ENCODE data around the gene C10orf62. TPM values are rescaled to one million over a fixed set of nuclear protein-coding genes. Genes with fewer than 3 reads are reported as not detected.
"Not testable (repeated sequence)": the region's sequence is repeated elsewhere in the genome, so short reads cannot be mapped to it uniquely, and the experiment has no call there.

C10orf62 gene
- total and polyA plus RNA-seq, 2 of the 8 experiments (the other 6 are each of a cell fraction or from before 2014, with no cell fraction given) = 0.05 TPM; not detected in 1

- H4K91ac ChIP-seq (replicated peaks; ENCODE audit: insufficient read length, low read length); H2BK15ac ChIP-seq (ENCODE audit: low read length); H3K79me2 ChIP-seq (ENCODE audit: control insufficient read depth in 1 of 2, insufficient read depth in 2 of 2, low read length in 2 of 2); H2BK120ac ChIP-seq (replicated peaks; ENCODE audit: low read depth, low read length); FAIRE-seq; H3K4me2 ChIP-seq (ENCODE audit: insufficient read depth in 1 of 2, low read depth in 2 of 2, low read length in 2 of 2); H4K8ac ChIP-seq (ENCODE audit: extremely low read depth, insufficient read depth, low read length); H3K36me3 ChIP-seq (ENCODE audit: control insufficient read depth in 2 of 4, insufficient read depth in 4 of 4, low read length in 3 of 4); H3K4me3 ChIP-seq (ENCODE audit: extremely low read depth in 1 of 4, insufficient read depth in 2 of 4, low read depth in 3 of 4, low read length in 4 of 4); H3K14ac ChIP-seq (ENCODE audit: insufficient read length); H4K5ac ChIP-seq (ENCODE audit: insufficient read length, low read depth, low read length); H3K18ac ChIP-seq (ENCODE audit: extremely low read depth, low read length); H2AFZ ChIP-seq (ENCODE audit: low read length); H3K9ac ChIP-seq (replicated peaks in 1 of 4; ENCODE audit: extremely low read depth in 1 of 4, low read depth in 3 of 4, low read length in 3 of 4); H4K20me1 ChIP-seq (replicated peaks in 1 of 2; ENCODE audit: control insufficient read depth in 1 of 2, insufficient read depth in 2 of 2, low read length in 2 of 2); H3K9me3 ChIP-seq (ENCODE audit: insufficient read depth in 2 of 2, low read depth in 1 of 2, low read length in 1 of 2); H2AK5ac ChIP-seq (ENCODE audit: low read depth, low read length); H3K27me3 ChIP-seq (replicated peaks in 1 of 4; ENCODE audit: control insufficient read depth in 3 of 4, extremely low read depth in 1 of 4, insufficient read depth in 3 of 4, low read length in 3 of 4); H3K23me2 ChIP-seq (ENCODE audit: low read depth, low read length); H2BK12ac ChIP-seq (ENCODE audit: low read depth, low read length); H2BK5ac ChIP-seq (ENCODE audit: low read depth, low read length); DNase-seq (ENCODE audit: low read depth in 1 of 2, low spot score in 2 of 2); H3K79me1 ChIP-seq (ENCODE audit: low read depth, low read length); H3K56ac ChIP-seq (replicated peaks; ENCODE audit: insufficient read length, low read depth, low read length); H3K23ac ChIP-seq (ENCODE audit: insufficient read length); H2BK20ac ChIP-seq (ENCODE audit: low read length); H3K4ac ChIP-seq (replicated peaks; ENCODE audit: insufficient read length, low read depth, low read length); H3K27ac ChIP-seq (ENCODE audit: low read depth, low read length): not testable (repeated sequence)
- 93% methylated on average over 7 of the region's 10 CpGs; no CpG with 5 or more reads in 1 of the 2 experiments for WGBS, 2 experiments (ENCODE audit: extremely low coverage in 1 of 2, insufficient coverage in 1 of 2, insufficient read length in 1 of 2, insufficient replicate concordance in 2 of 2, low coverage in 1 of 2, low lambda C conversion rate in 2 of 2, missing lambda C conversion rate in 1 of 2)
- peaks cover 3 to 13% (median 8%) of the 10 kb centered on the region in 4 experiments; a peak in 6 of 7 replicates for H3K4me1 ChIP-seq (replicated peaks in 1 of 4; ENCODE audit: control insufficient read depth in 3 of 4, insufficient read depth in 4 of 4, low read length in 3 of 4)
- ChIA-PET POLR2A (ENCODE audit: partially characterized antibody) (interaction anchor here (1.0 kb wide), 1 partner anchor 56 kb away, joined by 3 read pairs; no protein-coding TSS in a partner anchor), CTCF (ENCODE audit: partially characterized antibody) (interaction anchor here (2.0 to 15.4 kb wide), 6 partner anchors 17 to 94 kb away, joined by 5 to 388 read pairs (median 52); partner anchors contain the start of gene ANKRD2)
These were observed 34.0 kb upstream of the C10orf62 start for GRCh38 chr10:97555541-97555940.

GRCh38 chr10:97560731-97561381 lies 28.7 kb upstream of the C10orf62 start:
- H3K4ac ChIP-seq (replicated peaks; ENCODE audit: insufficient read length, low read depth, low read length); H2BK20ac ChIP-seq (ENCODE audit: low read length); H3K27me3 ChIP-seq (replicated peaks in 1 of 4; ENCODE audit: control insufficient read depth in 3 of 4, extremely low read depth in 1 of 4, insufficient read depth in 3 of 4, low read length in 3 of 4); H2BK120ac ChIP-seq (replicated peaks; ENCODE audit: low read depth, low read length); H4K91ac ChIP-seq (replicated peaks; ENCODE audit: insufficient read length, low read length); H2BK15ac ChIP-seq (ENCODE audit: low read length); H3K36me3 ChIP-seq (ENCODE audit: control insufficient read depth in 2 of 4, insufficient read depth in 4 of 4, low read length in 3 of 4); H4K20me1 ChIP-seq (replicated peaks in 1 of 2; ENCODE audit: control insufficient read depth in 1 of 2, insufficient read depth in 2 of 2, low read length in 2 of 2); H3K27ac ChIP-seq (ENCODE audit: low read depth, low read length); H2BK12ac ChIP-seq (ENCODE audit: low read depth, low read length); H2AK5ac ChIP-seq (ENCODE audit: low read depth, low read length); H3K9ac ChIP-seq (replicated peaks in 1 of 4; ENCODE audit: extremely low read depth in 1 of 4, low read depth in 3 of 4, low read length in 3 of 4); POLR2A ChIA-PET (ENCODE audit: partially characterized antibody); H3K4me3 ChIP-seq (ENCODE audit: extremely low read depth in 1 of 4, insufficient read depth in 2 of 4, low read depth in 3 of 4, low read length in 4 of 4); H3K4me2 ChIP-seq (ENCODE audit: insufficient read depth in 1 of 2, low read depth in 2 of 2, low read length in 2 of 2); FAIRE-seq; H3K23ac ChIP-seq (ENCODE audit: insufficient read length); H3K79me2 ChIP-seq (ENCODE audit: control insufficient read depth in 1 of 2, insufficient read depth in 2 of 2, low read length in 2 of 2); H3K18ac ChIP-seq (ENCODE audit: extremely low read depth, low read length); H2BK5ac ChIP-seq (ENCODE audit: low read depth, low read length); H3K56ac ChIP-seq (replicated peaks; ENCODE audit: insufficient read length, low read depth, low read length); H3K9me3 ChIP-seq (ENCODE audit: insufficient read depth in 2 of 2, low read depth in 1 of 2, low read length in 1 of 2); DNase-seq (ENCODE audit: low read depth in 1 of 2, low spot score in 2 of 2); H3K4me1 ChIP-seq (replicated peaks in 1 of 4; ENCODE audit: control insufficient read depth in 3 of 4, insufficient read depth in 4 of 4, low read length in 3 of 4); H3K23me2 ChIP-seq (ENCODE audit: low read depth, low read length); H4K5ac ChIP-seq (ENCODE audit: insufficient read length, low read depth, low read length); H3K14ac ChIP-seq (ENCODE audit: insufficient read length); H4K8ac ChIP-seq (ENCODE audit: extremely low read depth, insufficient read depth, low read length); H3K79me1 ChIP-seq (ENCODE audit: low read depth, low read length); H2AFZ ChIP-seq (ENCODE audit: low read length): not testable (repeated sequence)
- CTCF ChIA-PET (ENCODE audit: partially characterized antibody) = interaction anchor here (14.6 kb wide), 1 partner anchor 12 kb away, joined by 169 read pairs; the partner anchor contains the start of gene ANKRD2
- WGBS, 2 experiments (ENCODE audit: extremely low coverage in 1 of 2, insufficient coverage in 1 of 2, insufficient read length in 1 of 2, insufficient replicate concordance in 2 of 2, low coverage in 1 of 2, low lambda C conversion rate in 2 of 2, missing lambda C conversion rate in 1 of 2) = 93% methylated on average over 17 of the region's 17 CpGs; no CpG with 5 or more reads in 1 of the 2 experiments
